D721Med (cell line): Measurements from ENCODE around the gene SGCD.

Experiments used
- DNase-seq: peaks from one replicate; pipeline ENCODE4 v3.0.0; 2011; ENCODE audit warnings: low spot score; ENCODE audit not compliant: insufficient read length
- FAIRE-seq: peaks from 2 replicates; lab custom pipeline; 2011; peaks lifted over from hg19 to GRCh38; lab: Jason Lieb, UNC
- TF ChIP-seq, protein P1 (sequence below): IDR thresholded peaks from 2 replicates; pipeline ENCODE4 v1.5.1; 2012; ENCODE audit warnings: mild to moderate bottlenecking, control low read depth; ENCODE audit not compliant: insufficient read depth; ENCODE audit errors: missing control alignments

Gene SGCD

GRCh38 chr5:156715287-156715686, 388.3 kb downstream of the SGCD start:
- FAIRE-seq (peak; percentile 11), DNase-seq (no peak)
- TF ChIP-seq, protein P1, sequence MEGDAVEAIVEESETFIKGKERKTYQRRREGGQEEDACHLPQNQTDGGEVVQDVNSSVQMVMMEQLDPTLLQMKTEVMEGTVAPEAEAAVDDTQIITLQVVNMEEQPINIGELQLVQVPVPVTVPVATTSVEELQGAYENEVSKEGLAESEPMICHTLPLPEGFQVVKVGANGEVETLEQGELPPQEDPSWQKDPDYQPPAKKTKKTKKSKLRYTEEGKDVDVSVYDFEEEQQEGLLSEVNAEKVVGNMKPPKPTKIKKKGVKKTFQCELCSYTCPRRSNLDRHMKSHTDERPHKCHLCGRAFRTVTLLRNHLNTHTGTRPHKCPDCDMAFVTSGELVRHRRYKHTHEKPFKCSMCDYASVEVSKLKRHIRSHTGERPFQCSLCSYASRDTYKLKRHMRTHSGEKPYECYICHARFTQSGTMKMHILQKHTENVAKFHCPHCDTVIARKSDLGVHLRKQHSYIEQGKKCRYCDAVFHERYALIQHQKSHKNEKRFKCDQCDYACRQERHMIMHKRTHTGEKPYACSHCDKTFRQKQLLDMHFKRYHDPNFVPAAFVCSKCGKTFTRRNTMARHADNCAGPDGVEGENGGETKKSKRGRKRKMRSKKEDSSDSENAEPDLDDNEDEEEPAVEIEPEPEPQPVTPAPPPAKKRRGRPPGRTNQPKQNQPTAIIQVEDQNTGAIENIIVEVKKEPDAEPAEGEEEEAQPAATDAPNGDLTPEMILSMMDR = no peak

DNA sequence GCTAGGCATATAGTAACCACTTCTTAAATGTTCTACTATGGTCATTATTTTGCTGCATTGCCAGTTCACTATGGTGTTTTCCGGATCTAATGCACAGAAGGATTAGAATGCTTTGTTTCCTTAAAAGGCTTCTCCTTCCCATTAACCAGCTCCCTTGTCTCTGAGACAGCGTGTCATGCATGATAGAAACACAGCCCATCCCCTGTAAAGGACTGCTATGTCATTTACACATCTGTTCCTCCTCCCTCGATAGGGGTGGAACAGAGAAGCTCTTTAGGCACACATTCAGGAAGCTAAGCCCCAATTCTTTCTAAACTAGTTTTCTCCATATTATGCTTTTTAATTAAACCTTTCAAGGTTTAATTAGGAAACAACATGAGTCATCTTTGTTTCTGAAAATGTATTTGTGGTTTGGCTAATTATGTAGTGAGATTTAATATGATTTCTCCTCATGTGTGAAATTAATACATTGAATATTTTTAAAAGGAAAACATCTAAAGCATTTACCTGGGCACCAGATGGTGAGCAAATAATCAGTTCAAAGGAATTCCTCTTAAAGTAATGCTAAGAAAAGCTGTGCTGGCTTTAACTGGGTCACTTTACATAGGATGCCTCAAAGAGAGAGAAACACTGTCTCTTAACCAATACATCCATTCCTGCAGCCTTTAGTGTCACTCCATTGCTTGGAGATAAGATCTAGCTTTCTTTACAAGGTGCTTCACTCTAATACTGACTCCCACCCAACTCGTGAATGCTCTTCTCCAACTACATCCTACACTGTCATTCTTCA, 389.8 kb downstream of the SGCD start:
- FAIRE-seq (peak; percentile 83), DNase-seq (no peak)
- TF ChIP-seq, protein P1 = no peak

GRCh38 chr5:156718985-156719384, 392.0 kb downstream of the SGCD start:
- FAIRE-seq (no peak), DNase-seq (no peak)
- TF ChIP-seq, protein P1 = no peak

- no peak for FAIRE-seq
- TF ChIP-seq, protein P1 = no peak
- DNase-seq = no peak
These were observed 395.4 kb downstream of the SGCD start for GRCh38 chr5:156722358-156722757.

- no peak for FAIRE-seq
- TF ChIP-seq, protein P1 = no peak
- no peak for DNase-seq
These were observed 408.5 kb downstream of the SGCD start for GRCh38 chr5:156735477-156735876.

DNA sequence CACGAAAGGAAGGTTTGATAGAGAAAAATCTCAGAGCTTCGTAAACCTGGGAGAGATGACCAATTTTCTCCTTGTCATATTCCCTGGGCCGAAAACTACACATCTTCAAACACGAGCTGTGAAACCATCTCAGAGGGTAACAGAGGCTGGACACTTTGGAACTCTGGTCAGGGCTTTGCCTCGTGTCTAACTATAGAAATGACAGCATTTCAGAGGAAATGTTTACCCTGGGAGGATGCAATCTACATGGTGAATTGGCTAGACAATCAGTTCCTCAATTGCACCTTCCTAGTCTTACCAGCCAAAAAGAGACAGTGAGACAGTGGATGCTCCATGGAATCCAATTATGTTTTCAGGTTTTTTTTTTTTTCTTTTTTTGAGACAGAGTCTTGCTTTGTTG, 414.6 kb downstream of the SGCD start:
- FAIRE-seq (no peak), DNase-seq (no peak)
- TF ChIP-seq, protein P1 = no peak

- FAIRE-seq (no peak), DNase-seq (no peak)
- TF ChIP-seq, protein P1 = no peak
These were observed 426.9 kb downstream of the SGCD start for GRCh38 chr5:156753846-156754245.
